ENCODE measurements around the gene EPHB2. TPM values are rescaled to one million over a fixed set of nuclear protein-coding genes. Genes with fewer than 3 reads are reported as not detected.

EPHB2 gene
- total RNA-seq, 2 experiments from 2014 or later = not detected

DNA sequence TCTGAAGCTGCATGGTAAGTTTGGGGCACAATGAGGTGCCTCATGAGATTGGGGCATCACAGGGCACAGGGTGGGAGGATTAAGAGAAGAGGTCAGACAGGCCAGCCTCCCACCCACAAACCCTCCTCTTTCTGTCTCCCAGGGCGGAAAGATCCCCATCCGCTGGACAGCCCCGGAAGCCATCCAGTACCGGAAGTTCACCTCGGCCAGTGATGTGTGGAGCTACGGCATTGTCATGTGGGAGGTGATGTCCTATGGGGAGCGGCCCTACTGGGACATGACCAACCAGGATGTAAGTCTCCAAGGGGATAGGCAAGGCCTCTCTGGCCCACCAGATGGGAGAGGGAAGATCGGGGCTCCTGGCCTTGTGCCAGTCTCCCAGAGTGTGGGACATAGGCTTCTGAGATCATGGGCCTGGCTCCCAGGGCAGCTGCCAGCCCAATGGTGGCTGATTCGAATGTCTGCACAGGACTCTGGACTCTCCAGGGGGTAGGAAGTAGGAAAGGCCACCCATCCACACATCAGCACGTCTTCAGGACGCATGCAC is 198.3 kb downstream of the EPHB2 start:
- no peaks in the 10 kb centered on the region for H3K36me3 Mint-ChIP-seq (ENCODE audit: low read depth)
- ATAC-seq (no peak), DNase-seq (no peak)
- CTCF ChIA-PET = no interaction called here
- no peak overlapping the region for H3K4me3 Mint-ChIP-seq
- H3K27me3 Mint-ChIP-seq (ENCODE audit: low read depth) = no peaks in the 10 kb centered on the region
- POLR2A ChIA-PET = no interaction called here
- no peaks in the 10 kb centered on the region for H3K4me1 Mint-ChIP-seq (ENCODE audit: low read depth)
- H3K9me3 Mint-ChIP-seq (ENCODE audit: insufficient read depth) = no peaks in the 10 kb centered on the region
- no peak overlapping the region for H3K27ac Mint-ChIP-seq

DNA sequence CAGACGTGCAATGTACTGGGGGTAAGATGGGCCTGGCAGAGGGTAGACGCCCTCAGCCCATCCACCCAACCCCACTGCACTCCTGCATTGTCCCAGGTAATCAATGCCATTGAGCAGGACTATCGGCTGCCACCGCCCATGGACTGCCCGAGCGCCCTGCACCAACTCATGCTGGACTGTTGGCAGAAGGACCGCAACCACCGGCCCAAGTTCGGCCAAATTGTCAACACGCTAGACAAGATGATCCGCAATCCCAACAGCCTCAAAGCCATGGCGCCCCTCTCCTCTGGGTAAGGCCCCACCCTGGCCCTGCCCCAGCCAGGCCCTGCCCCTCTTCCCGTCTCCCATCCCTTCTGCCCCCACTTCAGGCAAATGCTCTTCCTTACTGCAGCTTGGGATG is 199.6 kb downstream of the EPHB2 start:
- DNase-seq (no peak), ATAC-seq (no peak)
- Mint-ChIP-seq H3K27ac (no peak overlapping the region), H3K4me1 (ENCODE audit: low read depth) (no peaks in the 10 kb centered on the region), H3K27me3 (ENCODE audit: low read depth) (no peaks in the 10 kb centered on the region), H3K36me3 (ENCODE audit: low read depth) (no peaks in the 10 kb centered on the region), H3K4me3 (no peak overlapping the region), H3K9me3 (ENCODE audit: insufficient read depth) (no peaks in the 10 kb centered on the region)
- POLR2A ChIA-PET = no interaction called here
- CTCF ChIA-PET = no interaction called here

DNA sequence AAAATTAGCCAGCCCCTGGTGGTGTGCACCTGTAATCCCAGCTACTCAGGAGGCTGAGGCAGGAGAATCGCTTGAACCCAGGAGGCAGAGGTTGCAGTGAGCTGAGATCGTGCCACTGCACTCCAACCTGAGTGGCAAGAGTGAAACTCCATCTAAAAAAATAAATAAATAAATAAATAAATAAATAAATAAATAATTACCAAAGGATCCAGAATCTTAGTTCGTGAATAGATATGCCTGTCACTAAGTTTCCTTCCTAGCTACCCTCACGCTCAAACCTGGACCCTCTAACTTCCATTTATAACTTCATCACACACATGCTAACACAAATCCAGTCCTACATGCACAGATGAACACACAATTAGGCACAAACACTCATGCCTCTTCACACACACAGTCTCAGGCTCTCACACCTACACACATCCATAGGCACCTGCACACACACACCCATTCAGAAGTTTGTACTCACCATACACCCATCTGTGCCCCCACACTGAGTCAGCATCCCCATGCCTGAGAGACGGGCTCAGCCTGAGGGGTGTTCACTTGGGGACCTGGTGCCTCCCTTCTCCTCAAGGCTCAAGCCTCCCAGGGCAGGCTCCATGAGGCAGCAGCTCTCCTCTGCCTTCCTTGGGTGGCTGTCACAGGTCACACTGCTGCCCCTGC is 200.5 kb downstream of the EPHB2 start:
- Mint-ChIP-seq H3K27ac (no peak overlapping the region), H3K4me3 (no peak overlapping the region), H3K4me1 (ENCODE audit: low read depth) (no peaks in the 10 kb centered on the region), H3K9me3 (ENCODE audit: insufficient read depth) (no peaks in the 10 kb centered on the region), H3K27me3 (ENCODE audit: low read depth) (no peaks in the 10 kb centered on the region), H3K36me3 (ENCODE audit: low read depth) (no peaks in the 10 kb centered on the region)
- ATAC-seq (no peak), DNase-seq (no peak)
- ChIA-PET CTCF (no interaction called here), POLR2A (no interaction called here)

DNA sequence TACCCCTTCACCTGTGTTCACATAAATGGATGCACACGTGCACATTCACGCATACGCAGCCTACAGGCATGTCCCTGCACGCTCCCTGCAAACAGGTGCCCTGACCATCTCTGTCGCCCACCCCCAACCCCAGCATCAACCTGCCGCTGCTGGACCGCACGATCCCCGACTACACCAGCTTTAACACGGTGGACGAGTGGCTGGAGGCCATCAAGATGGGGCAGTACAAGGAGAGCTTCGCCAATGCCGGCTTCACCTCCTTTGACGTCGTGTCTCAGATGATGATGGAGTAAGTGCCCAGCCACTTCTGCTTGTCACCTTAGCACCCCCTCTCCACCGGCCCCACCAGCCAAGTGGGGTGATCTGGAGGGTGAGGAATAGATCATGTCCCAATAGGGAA is 201.7 kb downstream of the EPHB2 start:
- no peaks in the 10 kb centered on the region for H3K9me3 Mint-ChIP-seq (ENCODE audit: insufficient read depth)
- H3K36me3 Mint-ChIP-seq (ENCODE audit: low read depth) = no peaks in the 10 kb centered on the region
- H3K27ac Mint-ChIP-seq = no peak overlapping the region
- H3K4me1 Mint-ChIP-seq (ENCODE audit: low read depth) = no peaks in the 10 kb centered on the region
- POLR2A ChIA-PET = no interaction called here
- no peaks in the 10 kb centered on the region for H3K27me3 Mint-ChIP-seq (ENCODE audit: low read depth)
- CTCF ChIA-PET = no interaction called here
- DNase-seq = no peak
- no peak for ATAC-seq
- H3K4me3 Mint-ChIP-seq = no peak overlapping the region

DNA sequence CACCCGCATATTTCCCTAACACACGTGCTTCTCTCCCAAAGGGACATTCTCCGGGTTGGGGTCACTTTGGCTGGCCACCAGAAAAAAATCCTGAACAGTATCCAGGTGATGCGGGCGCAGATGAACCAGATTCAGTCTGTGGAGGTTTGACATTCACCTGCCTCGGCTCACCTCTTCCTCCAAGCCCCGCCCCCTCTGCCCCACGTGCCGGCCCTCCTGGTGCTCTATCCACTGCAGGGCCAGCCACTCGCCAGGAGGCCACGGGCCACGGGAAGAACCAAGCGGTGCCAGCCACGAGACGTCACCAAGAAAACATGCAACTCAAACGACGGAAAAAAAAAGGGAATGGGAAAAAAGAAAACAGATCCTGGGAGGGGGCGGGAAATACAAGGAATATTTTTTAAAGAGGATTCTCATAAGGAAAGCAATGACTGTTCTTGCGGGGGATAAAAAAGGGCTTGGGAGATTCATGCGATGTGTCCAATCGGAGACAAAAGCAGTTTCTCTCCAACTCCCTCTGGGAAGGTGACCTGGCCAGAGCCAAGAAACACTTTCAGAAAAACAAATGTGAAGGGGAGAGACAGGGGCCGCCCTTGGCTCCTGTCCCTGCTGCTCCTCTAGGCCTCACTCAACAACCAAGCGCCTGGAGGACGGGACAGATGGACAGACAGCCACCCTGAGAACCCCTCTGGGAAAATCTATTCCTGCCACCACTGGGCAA is 202.9 kb downstream of the EPHB2 start:
- Mint-ChIP-seq H3K27me3 (ENCODE audit: low read depth) (no peaks in the 10 kb centered on the region), H3K4me1 (ENCODE audit: low read depth) (no peaks in the 10 kb centered on the region), H3K27ac (no peak overlapping the region), H3K36me3 (ENCODE audit: low read depth) (no peaks in the 10 kb centered on the region), H3K9me3 (ENCODE audit: insufficient read depth) (no peaks in the 10 kb centered on the region), H3K4me3 (no peak overlapping the region)
- no peak for DNase-seq
- ChIA-PET POLR2A (no interaction called here), CTCF (no interaction called here)
- ATAC-seq = no peak

DNA sequence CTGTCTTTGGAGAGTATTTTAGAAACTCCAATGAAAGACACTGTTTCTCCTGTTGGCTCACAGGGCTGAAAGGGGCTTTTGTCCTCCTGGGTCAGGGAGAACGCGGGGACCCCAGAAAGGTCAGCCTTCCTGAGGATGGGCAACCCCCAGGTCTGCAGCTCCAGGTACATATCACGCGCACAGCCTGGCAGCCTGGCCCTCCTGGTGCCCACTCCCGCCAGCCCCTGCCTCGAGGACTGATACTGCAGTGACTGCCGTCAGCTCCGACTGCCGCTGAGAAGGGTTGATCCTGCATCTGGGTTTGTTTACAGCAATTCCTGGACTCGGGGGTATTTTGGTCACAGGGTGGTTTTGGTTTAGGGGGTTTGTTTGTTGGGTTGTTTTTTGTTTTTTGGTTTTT is 203.5 kb downstream of the EPHB2 start:
- no peak for ATAC-seq
- ChIA-PET POLR2A (no interaction called here), CTCF (no interaction called here)
- Mint-ChIP-seq H3K4me1 (ENCODE audit: low read depth) (no peaks in the 10 kb centered on the region), H3K9me3 (ENCODE audit: insufficient read depth) (no peaks in the 10 kb centered on the region), H3K27ac (no peak overlapping the region), H3K27me3 (ENCODE audit: low read depth) (no peaks in the 10 kb centered on the region), H3K36me3 (ENCODE audit: low read depth) (no peaks in the 10 kb centered on the region), H3K4me3 (no peak overlapping the region)
- no peak for DNase-seq

DNA sequence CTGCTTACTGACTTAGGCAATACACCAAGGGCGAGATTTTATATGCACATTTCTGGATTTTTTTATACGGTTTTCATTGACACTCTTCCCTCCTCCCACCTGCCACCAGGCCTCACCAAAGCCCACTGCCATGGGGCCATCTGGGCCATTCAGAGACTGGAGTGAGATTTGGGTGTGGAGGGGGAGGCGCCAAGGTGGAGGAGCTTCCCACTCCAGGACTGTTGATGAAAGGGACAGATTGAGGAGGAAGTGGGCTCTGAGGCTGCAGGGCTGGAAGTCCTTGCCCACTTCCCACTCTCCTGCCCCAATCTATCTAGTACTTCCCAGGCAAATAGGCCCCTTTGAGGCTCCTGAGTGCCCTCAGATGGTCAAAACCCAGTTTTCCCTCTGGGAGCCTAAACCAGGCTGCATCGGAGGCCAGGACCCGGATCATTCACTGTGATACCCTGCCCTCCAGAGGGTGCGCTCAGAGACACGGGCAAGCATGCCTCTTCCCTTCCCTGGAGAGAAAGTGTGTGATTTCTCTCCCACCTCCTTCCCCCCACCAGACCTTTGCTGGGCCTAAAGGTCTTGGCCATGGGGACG is 204.1 kb downstream of the EPHB2 start:
- no peak for ATAC-seq

DNA sequence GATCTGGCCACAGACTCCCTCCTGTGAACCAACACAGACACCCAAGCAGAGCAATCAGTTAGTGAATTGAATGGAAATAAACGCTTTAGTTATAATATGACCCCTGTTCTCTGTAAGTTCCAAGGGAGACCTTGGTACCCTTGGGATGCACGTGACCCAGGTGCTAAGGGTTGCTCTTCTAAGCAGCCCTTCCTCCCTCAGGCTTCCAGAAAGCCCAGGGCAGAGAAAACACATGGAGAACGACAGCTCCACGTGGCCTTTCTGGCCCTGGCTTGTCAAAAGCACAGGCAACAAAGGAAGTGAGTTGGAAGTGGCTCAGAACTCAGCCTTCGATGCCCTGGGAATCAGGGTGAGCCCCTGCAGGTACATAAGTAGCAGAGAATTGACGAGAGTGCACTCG is 204.6 kb downstream of the EPHB2 start:
- no peak overlapping the region for H3K4me3 Mint-ChIP-seq
- no peak for ATAC-seq
- H3K27me3 Mint-ChIP-seq (ENCODE audit: low read depth) = no peaks in the 10 kb centered on the region
- no peaks in the 10 kb centered on the region for H3K36me3 Mint-ChIP-seq (ENCODE audit: low read depth)
- CTCF ChIA-PET = no interaction called here
- DNase-seq = no peak
- H3K9me3 Mint-ChIP-seq (ENCODE audit: insufficient read depth) = no peaks in the 10 kb centered on the region
- POLR2A ChIA-PET = no interaction called here
- H3K4me1 Mint-ChIP-seq (ENCODE audit: low read depth) = no peaks in the 10 kb centered on the region
- no peak overlapping the region for H3K27ac Mint-ChIP-seq

More for the DNA sequence above, 204.1 kb downstream of the EPHB2 start:
- no peak overlapping the region for H3K4me3 Mint-ChIP-seq
- ChIA-PET POLR2A (no interaction called here), CTCF (no interaction called here)
- no peaks in the 10 kb centered on the region for H3K36me3 Mint-ChIP-seq (ENCODE audit: low read depth)
- H3K4me1 Mint-ChIP-seq (ENCODE audit: low read depth) = no peaks in the 10 kb centered on the region
- H3K27me3 Mint-ChIP-seq (ENCODE audit: low read depth) = no peaks in the 10 kb centered on the region
- no peak for DNase-seq
- H3K9me3 Mint-ChIP-seq (ENCODE audit: insufficient read depth) = no peaks in the 10 kb centered on the region
- no peak overlapping the region for H3K27ac Mint-ChIP-seq

DNA sequence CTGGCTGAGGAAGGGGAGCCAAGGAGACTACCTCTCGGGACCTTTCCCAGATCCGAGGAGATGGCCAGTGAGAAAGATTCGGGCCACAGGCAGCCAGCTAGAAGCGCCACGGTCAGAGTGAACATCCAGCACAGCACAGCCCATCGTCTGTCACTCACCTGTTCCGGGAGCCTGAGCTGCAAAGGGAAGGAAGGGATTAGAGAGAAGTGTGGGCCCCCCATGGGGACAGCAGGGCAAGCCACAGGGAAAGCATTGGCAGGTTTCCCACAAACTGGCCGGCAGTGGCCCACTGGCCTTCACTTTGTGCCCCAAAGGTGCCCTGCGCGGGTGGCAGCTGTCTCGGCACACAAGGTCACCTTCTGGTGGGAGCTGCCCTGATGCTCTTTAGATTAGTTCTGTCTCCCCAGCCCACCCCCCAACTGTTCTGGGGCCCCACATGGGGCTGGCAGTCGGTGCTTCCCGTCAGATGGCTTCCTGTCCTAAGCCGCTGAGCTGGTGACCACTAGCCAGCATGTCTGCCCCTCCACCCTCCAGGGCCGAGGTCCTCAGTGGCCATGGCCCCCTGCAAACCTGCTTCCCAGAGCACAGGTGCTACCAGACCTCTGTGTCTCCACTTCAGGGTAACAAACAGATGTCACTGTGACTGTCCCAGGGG is 205.3 kb downstream of the EPHB2 start:
- ChIA-PET CTCF (no interaction called here), POLR2A (no interaction called here)
- Mint-ChIP-seq H3K36me3 (ENCODE audit: low read depth) (no peaks in the 10 kb centered on the region), H3K9me3 (ENCODE audit: insufficient read depth) (no peaks in the 10 kb centered on the region), H3K27ac (no peak overlapping the region), H3K4me3 (no peak overlapping the region), H3K4me1 (ENCODE audit: low read depth) (no peaks in the 10 kb centered on the region), H3K27me3 (ENCODE audit: low read depth) (no peaks in the 10 kb centered on the region)
- no peak for ATAC-seq
- no peak for DNase-seq

DNA sequence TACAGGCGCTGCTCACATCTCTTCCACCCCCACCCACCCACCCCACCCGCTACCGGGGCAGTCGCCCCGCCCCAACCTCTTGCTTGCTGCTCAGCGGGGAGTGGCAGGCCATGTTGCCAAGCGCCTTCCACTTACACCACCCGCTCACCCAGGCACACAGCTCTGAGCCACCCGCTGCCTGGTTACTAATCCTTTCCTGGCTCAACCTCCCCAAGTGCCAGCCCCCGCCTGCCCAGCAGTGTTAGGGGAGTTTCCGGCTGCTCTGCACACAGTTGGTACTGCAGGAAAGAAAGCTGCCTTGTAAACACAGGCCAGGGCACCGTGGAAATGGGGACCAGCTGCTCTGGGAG is 205.8 kb downstream of the EPHB2 start:
- Mint-ChIP-seq H3K9me3 (ENCODE audit: insufficient read depth) (no peaks in the 10 kb centered on the region), H3K27ac (no peak overlapping the region), H3K27me3 (ENCODE audit: low read depth) (no peaks in the 10 kb centered on the region), H3K4me1 (ENCODE audit: low read depth) (no peaks in the 10 kb centered on the region), H3K36me3 (ENCODE audit: low read depth) (no peaks in the 10 kb centered on the region), H3K4me3 (no peak overlapping the region)
- no peak for DNase-seq
- POLR2A ChIA-PET = no interaction called here
- ATAC-seq = no peak
- CTCF ChIA-PET = no interaction called here

DNA sequence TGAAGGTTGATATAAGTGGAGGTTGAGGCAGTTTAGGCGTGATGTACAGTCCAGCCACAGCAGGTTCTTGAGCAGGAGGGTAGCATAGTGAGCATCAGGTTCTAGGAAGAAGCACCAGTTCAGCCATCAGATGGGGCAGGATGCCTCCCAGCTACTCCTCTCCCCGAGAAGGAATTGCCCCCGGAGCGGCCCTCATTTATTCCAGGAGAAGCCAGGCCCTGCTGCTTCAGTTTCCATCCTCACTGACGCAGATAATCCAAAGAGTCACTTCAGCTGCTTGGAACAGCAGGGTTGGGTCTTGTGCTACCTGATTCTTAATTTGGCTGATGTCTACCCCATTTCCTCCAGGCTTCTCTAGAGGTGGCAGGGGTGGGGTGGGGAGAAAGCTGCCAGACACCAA is 207.3 kb downstream of the EPHB2 start:
- Mint-ChIP-seq H3K9me3 (ENCODE audit: insufficient read depth) (no peaks in the 10 kb centered on the region), H3K36me3 (ENCODE audit: low read depth) (no peaks in the 10 kb centered on the region), H3K4me3 (no peak overlapping the region), H3K27ac (no peak overlapping the region), H3K27me3 (ENCODE audit: low read depth) (no peaks in the 10 kb centered on the region), H3K4me1 (ENCODE audit: low read depth) (no peaks in the 10 kb centered on the region)
- DNase-seq (no peak), ATAC-seq (no peak)
- ChIA-PET CTCF (no interaction called here), POLR2A (no interaction called here)

DNA sequence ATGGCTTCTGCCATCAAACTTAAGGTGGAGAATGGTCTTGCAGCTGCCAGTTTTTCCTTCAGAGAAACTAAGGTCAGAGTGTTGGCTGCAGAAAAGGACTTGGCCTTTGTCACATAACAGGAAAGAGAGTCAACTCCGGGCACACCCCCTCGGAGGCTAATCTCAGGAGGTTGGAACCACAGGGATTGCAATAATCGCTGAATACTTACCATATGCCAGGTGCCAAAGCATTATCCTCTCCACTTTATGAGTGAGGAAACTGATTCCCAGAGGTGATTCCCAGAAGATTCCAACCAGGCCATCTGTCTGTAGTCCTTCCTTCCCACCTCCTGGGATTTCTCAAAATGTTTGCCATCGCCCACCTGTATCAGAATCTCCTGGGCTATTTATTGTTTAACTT is 208.0 kb downstream of the EPHB2 start:
- Mint-ChIP-seq H3K4me1 (ENCODE audit: low read depth) (no peaks in the 10 kb centered on the region), H3K36me3 (ENCODE audit: low read depth) (no peaks in the 10 kb centered on the region), H3K4me3 (no peak overlapping the region), H3K27ac (no peak overlapping the region), H3K9me3 (ENCODE audit: insufficient read depth) (no peaks in the 10 kb centered on the region), H3K27me3 (ENCODE audit: low read depth) (no peaks in the 10 kb centered on the region)
- DNase-seq (no peak), ATAC-seq (no peak)
- ChIA-PET POLR2A (no interaction called here), CTCF (no interaction called here)

Data from activated CD8-positive, alpha-beta T cell treated with anti-CD3 and anti-CD28 coated beads, Interleukin-2, amount 10 ng/mL, durations not matched to agents 7 days and 5 days (primary cell).